Gastrocnemius medialis (tissue), 4 donors: Measurements from ENCODE around the gene TCF12. TPM values are rescaled to one million over a fixed set of nuclear protein-coding genes. Genes with fewer than 3 reads are reported as not detected.

Experiments
- ATAC-seq, 2 donors: fragments of 150-250 bp; one replicate each; pipeline ENCODE4 v1.9.1; 2016
- DNase-seq, 2 donors: peaks; one replicate each; pipeline ENCODE4 v3.0.0-alpha.2; 2019
- H3K27ac ChIP-seq, 4 donors: fragments of 200-600 bp; sonication (generic); 1 replicate in 1 of 4; 2 replicates in 3 of 4; pipeline ENCODE4 v1.5.1; 2016 to 2018; ENCODE audit warnings: mild to moderate bottlenecking in 2 of 4, moderate library complexity in 1 of 4
- H3K27me3 ChIP-seq, 3 donors: fragments of 200-600 bp; sonication (generic) in 2 of 3; 1 replicate in 1 of 3; 2 replicates in 2 of 3; pipeline versions ENCODE4 v1.5.1 to v1.6.0; 2016 to 2019; ENCODE audit warnings: mild to moderate bottlenecking in 1 of 3, moderate library complexity in 1 of 3
- H3K36me3 ChIP-seq, 2 donors: fragments of 200-600 bp; sonication (generic) in 1 of 2; one replicate each; pipeline ENCODE4 v1.5.1; 2017 to 2018
- H3K4me1 ChIP-seq, 2 donors: fragments of 200-600 bp; sonication (generic) in 1 of 2; one replicate each; pipeline ENCODE4 v1.5.1; 2016 to 2017; ENCODE audit warnings: mild to moderate bottlenecking in 2 of 2
- H3K4me3 ChIP-seq, 4 donors: fragments of 200-600 bp; sonication (generic) in 3 of 4; 1 replicate in 1 of 4; 2 replicates in 3 of 4; pipeline ENCODE4 v1.5.1; 2016 to 2019; ENCODE audit warnings: mild to moderate bottlenecking in 2 of 4
- H3K9me3 ChIP-seq, 3 donors: fragments of 200-600 bp; sonication (generic) in 2 of 3; 1 replicate in 1 of 3; 2 replicates in 2 of 3; pipeline ENCODE4 v1.5.1; 2016 to 2019
- CTCF ChIP-seq, 5 experiments: fragments of 450-650 bp in 3 of 5; fragments of 200-600 bp in 2 of 5; sonication (generic) in 2 of 5; IDR thresholded peaks in 4 of 5; conservative IDR thresholded peaks in 1 of 5; 1 replicate in 4 of 5; 2 replicates in 1 of 5; pipeline ENCODE4 v1.5.1; 2016 to 2019; ENCODE audit warnings: antibody characterized with exemption in 5 of 5, mild to moderate bottlenecking in 3 of 5, moderate library complexity in 3 of 5
- POLR2A ChIP-seq, 2 donors: fragments of 450-650 bp; IDR thresholded peaks; one replicate each; pipeline ENCODE4 v1.6.1; 2017; ENCODE audit warnings: antibody characterized with exemption in 2 of 2, mild to moderate bottlenecking in 2 of 2, moderate library complexity in 2 of 2
- in situ Hi-C, 4 donors: fragments of 200-750 bp; cut with MboI; loops; one replicate each; pipeline versions ENCODE4 v1.15.0 to v1.8.0; 2017; ENCODE audit warnings: low sequenced_read_pairs in 4 of 4
- intact Hi-C: fragments of 100-400 bp; cut with DNase I; formaldehyde crosslinking; loops from one replicate; pipeline ENCODE4 v1.15.1; 2023; ENCODE audit warnings: low total_unique reads
- total RNA-seq, 4 donors: library from RNA; depleted of rRNA; stranded (reverse); fragments of >200 nt; gene quantifications; one replicate each; pipeline versions ENCODE4 v1.1.0 to v1.2.3, GENCODE V29; 2016

Gene TCF12
- total RNA-seq, 4 donors from 2014 or later, result 34.9 to 63.0 (median 51.4) TPM

- H3K4me3 ChIP-seq, result no peak overlapping the region
- intact Hi-C loops, result no loop called here
- H3K27ac ChIP-seq, result no peak overlapping the region
- in situ Hi-C loops, result no loop called here
- no peaks in the 10 kb centered on the region for H3K9me3 ChIP-seq
- no peaks in the 10 kb centered on the region for H3K27me3 ChIP-seq
- no peak for DNase-seq
- peaks cover 0 to 22% of the 10 kb centered on the region in 2 donors for H3K36me3 ChIP-seq
- H3K4me1 ChIP-seq, result no peaks in the 10 kb centered on the region
- TF ChIP-seq POLR2A (IDR thresholded peaks at IDR 0.05) (no peak), CTCF (IDR thresholded peaks at IDR 0.05 in 4 of 5, conservative IDR thresholded peaks at IDR 0.05 in 1 of 5) (no peak)
- ATAC-seq, result no peak
Measured at GRCh38 chr15:57245130-57245529, 326.7 kb downstream of the TCF12 start.

GRCh38 chr15:57245714-57246113 lies 327.3 kb downstream of the TCF12 start:
- in situ Hi-C loops, result no loop called here
- no peaks in the 10 kb centered on the region for H3K27me3 ChIP-seq
- no peak for TF ChIP-seq POLR2A (IDR thresholded peaks at IDR 0.05)
- no peak for TF ChIP-seq CTCF (IDR thresholded peaks at IDR 0.05 in 4 of 5, conservative IDR thresholded peaks at IDR 0.05 in 1 of 5)
- intact Hi-C loops, result no loop called here
- H3K27ac ChIP-seq, result no peak overlapping the region
- DNase-seq (no peak), ATAC-seq (no peak)
- H3K9me3 ChIP-seq, result no peaks in the 10 kb centered on the region
- H3K36me3 ChIP-seq, result peaks cover 0 to 22% of the 10 kb centered on the region in 2 donors
- no peak overlapping the region for H3K4me3 ChIP-seq
- H3K4me1 ChIP-seq, result no peaks in the 10 kb centered on the region

- TF ChIP-seq POLR2A (IDR thresholded peaks at IDR 0.05) (no peak), CTCF (IDR thresholded peaks at IDR 0.05 in 4 of 5, conservative IDR thresholded peaks at IDR 0.05 in 1 of 5) (no peak)
- Histone ChIP-seq H3K4me1 (no peaks in the 10 kb centered on the region), H3K9me3 (no peaks in the 10 kb centered on the region), H3K27me3 (no peaks in the 10 kb centered on the region), H3K27ac (no peak overlapping the region), H3K36me3 (peaks cover 0 to 26% of the 10 kb centered on the region in 2 donors), H3K4me3 (no peak overlapping the region)
- DNase-seq (no peak), ATAC-seq (no peak)
- in situ Hi-C loops, result no loop called here
- intact Hi-C loops, result no loop called here
Measured at GRCh38 chr15:57248074-57248473, 329.6 kb downstream of the TCF12 start.

GRCh38 chr15:57251308-57251707 lies 332.9 kb downstream of the TCF12 start:
- in situ Hi-C loops (no loop called here), intact Hi-C loops (no loop called here)
- no peaks in the 10 kb centered on the region for H3K9me3 ChIP-seq
- H3K4me3 ChIP-seq, result no peak overlapping the region
- no peaks in the 10 kb centered on the region for H3K27me3 ChIP-seq
- ATAC-seq, result no peak
- DNase-seq, result no peak
- H3K4me1 ChIP-seq, result no peaks in the 10 kb centered on the region
- peaks cover 0 to 23% of the 10 kb centered on the region in 2 donors for H3K36me3 ChIP-seq
- TF ChIP-seq CTCF (IDR thresholded peaks at IDR 0.05 in 4 of 5, conservative IDR thresholded peaks at IDR 0.05 in 1 of 5) (no peak), POLR2A (IDR thresholded peaks at IDR 0.05) (no peak)
- H3K27ac ChIP-seq, result no peak overlapping the region

GRCh38 chr15:57251941-57252340 lies 333.5 kb downstream of the TCF12 start:
- TF ChIP-seq POLR2A (IDR thresholded peaks at IDR 0.05), result no peak
- TF ChIP-seq CTCF (IDR thresholded peaks at IDR 0.05 in 4 of 5, conservative IDR thresholded peaks at IDR 0.05 in 1 of 5), result no peak
- DNase-seq, result no peak
- Histone ChIP-seq H3K27me3 (no peaks in the 10 kb centered on the region), H3K4me1 (no peaks in the 10 kb centered on the region), H3K4me3 (no peak overlapping the region), H3K36me3 (peaks cover 0 to 23% of the 10 kb centered on the region in 2 donors), H3K9me3 (no peaks in the 10 kb centered on the region), H3K27ac (no peak overlapping the region)
- intact Hi-C loops (no loop called here), in situ Hi-C loops (no loop called here)
- ATAC-seq, result no peak
